ENCODE measurements around the gene MRPS22.
"Not testable (repeated sequence)": the region's sequence is repeated elsewhere in the genome, so short reads cannot be mapped to it uniquely, and the experiment has no call there.

The MRPS22 gene

DNA sequence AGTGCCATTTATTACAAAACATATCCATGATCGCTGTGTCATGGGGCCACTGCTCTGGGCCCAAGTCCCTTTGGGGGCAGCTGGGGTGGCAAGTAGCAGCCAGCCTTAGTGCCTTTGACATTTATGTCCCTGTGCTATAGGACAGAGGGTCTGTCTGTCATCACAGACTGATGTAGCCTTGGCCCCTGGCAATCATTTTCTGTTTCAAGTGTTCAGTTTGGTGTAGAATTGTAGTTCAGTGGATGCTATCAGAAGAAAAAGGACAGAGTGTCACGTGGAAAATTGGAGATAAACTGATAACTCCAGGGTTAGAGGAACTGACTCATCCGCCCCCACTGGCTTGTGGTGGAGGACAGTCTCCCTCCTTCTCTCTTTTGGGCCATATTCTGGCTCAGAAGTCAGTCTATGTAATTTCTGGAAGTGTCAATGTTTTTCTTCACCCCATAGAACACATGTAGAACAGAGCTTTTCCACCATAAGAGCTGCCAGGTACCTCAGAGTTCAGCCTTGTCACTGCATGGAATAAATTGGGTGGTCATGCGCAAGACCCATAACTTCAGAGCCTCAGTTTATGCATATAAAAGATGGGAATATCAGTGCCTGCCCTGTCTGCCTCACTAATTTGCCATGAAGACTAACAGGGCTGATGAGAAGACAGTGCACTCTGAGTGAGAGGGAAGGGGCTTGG is 4.5 kb upstream of the MRPS22 start:
- no peak for DNase-seq (ENCODE audit: low read depth)

DNA sequence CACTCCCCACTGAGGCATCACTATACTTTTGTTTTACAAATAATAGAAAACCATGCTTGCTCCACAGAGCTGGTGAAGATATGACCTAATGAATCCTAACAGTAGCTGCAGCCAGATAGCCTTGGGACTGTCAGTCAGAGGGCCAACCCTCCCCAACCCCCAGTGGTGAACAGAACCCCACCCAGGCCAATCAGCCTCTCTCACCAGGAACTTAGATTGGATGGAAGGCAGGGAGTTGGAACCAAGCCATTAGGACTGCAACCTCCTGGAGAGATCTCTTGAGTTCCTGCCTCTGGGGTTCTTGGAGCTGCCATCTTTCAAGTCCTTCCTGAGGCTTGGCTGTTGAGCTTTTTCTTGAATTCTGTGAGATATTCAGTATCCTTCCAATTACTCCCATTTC is 3.0 kb upstream of the MRPS22 start:
- no peak for DNase-seq (ENCODE audit: low read depth)

- no peak for DNase-seq (ENCODE audit: low read depth)
These were observed 1.8 kb upstream of the MRPS22 start for GRCh38 chr3:139342054-139342453.

DNA sequence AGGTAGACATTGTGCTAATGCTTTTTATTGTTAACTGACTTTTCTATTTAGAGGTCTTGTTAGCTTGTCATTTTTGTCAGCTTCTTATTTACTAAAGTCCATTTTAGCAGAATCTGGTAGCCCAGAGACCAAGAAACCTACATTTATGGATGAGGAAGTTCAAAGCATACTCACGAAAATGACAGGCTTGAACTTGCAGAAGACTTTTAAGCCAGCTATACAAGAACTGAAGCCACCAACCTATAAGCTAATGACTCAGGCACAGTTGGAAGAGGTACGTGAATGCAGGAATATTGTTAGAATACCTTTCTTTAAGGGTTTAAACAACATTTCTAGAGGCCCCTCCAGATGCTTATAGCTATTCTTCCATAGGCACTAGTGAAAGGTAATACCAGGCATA is 3.0 kb downstream of the MRPS22 start:
- no peak for DNase-seq (ENCODE audit: low read depth)

DNA sequence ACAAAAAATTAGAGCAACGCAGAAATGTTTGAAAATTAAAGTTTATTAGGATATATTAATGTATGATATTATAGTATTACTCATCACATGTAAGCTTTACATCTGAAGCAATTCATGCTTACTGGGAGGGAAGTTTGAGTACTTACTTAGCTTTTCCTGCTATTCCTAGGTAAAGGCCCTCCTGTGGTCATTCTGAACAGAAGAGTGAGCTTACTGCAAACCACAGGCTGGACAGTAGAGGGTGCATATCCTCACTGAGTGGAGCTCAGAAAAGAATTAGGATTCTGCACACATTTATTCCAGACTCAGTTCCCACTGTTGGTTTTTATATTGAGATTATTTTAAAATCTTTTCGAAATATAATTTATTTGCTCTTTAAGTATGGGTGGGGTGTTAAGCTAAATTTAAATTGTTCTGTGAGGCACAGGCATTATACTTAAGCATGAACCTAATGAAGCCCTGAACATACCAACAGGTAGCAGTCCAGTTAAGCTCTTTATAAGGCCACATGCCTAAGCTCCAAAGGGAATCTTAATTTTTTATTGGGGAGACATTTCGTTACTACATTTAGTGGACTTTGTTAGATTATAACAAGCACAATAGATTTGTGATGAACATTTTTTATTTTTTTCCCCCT is 10.2 kb downstream of the MRPS22 start:
- no peak for DNase-seq (ENCODE audit: low read depth)

GRCh38 chr3:139354661-139355060 is 10.8 kb downstream of the MRPS22 start:
- no peak for DNase-seq (ENCODE audit: low read depth)

DNA sequence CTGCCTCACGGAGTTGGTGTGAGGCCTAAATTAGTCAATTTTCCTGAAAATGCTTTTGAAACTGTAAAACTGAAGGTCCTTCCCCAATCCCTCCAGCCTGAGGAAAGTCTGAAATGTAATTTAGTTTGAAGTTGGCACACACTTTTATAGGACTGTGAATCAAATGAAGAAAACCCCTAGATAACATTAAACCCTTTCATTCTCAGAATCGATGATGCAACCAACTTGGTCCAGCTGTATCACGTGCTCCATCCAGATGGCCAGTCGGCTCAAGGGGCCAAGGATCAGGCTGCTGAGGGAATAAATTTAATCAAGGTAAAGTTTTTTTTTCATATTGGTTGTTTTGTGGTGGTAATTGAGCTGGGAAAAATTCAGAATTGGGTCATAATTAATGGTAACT is 11.7 kb downstream of the MRPS22 start:
- no peak for DNase-seq (ENCODE audit: low read depth)

- DNase-seq (ENCODE audit: low read depth), result no peak
These were observed 12.1 kb downstream of the MRPS22 start for GRCh38 chr3:139355891-139356290.

DNA sequence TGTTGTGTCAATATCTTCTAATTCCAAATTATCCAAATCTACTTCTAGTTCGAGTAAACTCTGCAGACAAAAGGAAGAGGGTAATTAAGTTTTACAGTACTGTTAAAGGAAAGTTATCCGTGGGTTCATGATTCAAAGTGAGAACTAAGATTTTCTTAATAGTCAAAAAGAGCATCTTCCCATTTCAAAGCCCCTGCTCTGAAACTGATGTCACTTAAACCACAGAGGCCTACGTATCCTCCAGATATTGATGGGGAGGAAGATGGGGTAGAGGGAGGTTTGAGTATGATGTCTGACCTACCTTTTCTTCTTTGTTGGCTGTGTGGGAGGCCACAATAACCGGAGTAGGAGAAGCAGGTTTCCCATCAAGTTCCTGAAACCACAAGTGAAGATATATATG is 14.1 kb downstream of the MRPS22 start:
- no peak for DNase-seq (ENCODE audit: low read depth)

GRCh38 chr3:139358841-139359562 is 15.2 kb downstream of the MRPS22 start:
- DNase-seq (ENCODE audit: low read depth), result no peak

DNA sequence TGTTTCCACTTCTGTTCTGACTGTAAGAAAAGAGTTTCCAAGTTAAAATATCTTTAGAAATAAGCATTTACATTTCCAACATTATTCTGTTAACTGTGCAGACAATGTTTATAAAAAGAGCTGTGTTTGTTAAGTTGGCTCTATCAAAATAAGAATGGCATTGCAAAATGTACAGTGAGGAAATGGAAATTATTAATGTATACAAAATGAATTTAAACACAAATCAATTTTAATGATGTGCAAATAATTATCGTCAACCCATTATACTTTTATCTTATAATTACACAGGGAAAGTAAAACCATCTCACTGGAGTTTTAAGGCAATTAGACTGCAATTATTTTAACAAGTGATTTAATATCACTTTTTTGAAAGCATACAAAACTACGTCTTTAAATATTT is 17.5 kb downstream of the MRPS22 start:
- no peak for DNase-seq (ENCODE audit: low read depth)

DNA sequence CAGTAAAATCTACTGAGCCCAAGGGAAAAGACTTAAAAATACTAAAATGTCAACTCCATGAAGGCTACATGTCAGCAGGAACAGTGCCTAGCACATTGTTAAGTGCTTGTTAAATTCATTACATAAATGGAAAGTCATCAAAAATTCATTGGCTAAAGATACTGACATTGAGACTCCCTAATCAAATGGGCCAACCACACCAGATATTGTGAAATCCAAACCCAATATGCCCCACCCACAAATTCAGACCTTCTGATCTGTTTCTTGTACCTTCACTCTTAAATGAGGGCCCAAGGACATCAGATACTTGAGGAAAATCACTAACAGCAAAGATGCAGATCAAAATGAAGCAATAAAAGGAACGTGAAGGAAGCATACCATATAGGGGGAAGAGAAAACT is 20.7 kb downstream of the MRPS22 start:
- no peak for DNase-seq (ENCODE audit: low read depth)

DNA sequence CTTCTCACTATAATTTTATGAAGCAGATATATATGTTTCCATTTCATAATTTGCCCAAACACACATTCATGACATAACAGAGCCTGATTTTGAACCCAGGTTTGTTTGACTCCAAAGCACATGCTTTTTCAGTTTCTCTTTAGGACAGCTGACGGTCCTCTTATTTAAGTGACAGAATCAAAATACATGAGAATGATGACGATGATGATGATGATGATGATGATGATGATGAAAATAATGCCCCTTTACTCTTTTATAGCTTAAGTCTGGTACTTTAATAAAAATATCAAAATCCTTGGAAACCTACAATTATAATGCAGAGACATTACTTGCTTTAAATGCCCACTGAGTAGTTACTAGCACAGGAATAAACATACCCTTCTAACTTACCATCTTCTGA is 30.3 kb downstream of the MRPS22 start:
- no peak for DNase-seq (ENCODE audit: low read depth)

DNA sequence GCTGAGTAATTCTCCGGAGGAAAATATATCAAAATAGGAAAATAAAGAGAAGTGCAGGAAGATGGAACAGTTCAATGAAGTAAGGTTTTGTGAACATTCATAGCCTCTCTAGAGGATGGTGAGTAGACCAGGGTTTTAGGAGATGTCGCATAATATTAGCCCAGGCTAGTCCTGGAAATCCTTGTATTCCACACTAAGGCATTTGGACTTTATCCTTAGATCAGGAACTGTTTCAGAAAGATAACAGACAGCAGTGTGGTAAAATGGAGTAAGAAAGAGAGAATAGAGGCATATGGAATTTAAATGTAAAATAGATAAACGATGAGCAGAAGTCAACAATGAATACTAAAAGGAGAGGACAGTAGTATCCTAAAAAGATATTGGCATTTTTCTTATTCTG is 33.6 kb downstream of the MRPS22 start:
- DNase-seq (ENCODE audit: low read depth), result no peak

DNA sequence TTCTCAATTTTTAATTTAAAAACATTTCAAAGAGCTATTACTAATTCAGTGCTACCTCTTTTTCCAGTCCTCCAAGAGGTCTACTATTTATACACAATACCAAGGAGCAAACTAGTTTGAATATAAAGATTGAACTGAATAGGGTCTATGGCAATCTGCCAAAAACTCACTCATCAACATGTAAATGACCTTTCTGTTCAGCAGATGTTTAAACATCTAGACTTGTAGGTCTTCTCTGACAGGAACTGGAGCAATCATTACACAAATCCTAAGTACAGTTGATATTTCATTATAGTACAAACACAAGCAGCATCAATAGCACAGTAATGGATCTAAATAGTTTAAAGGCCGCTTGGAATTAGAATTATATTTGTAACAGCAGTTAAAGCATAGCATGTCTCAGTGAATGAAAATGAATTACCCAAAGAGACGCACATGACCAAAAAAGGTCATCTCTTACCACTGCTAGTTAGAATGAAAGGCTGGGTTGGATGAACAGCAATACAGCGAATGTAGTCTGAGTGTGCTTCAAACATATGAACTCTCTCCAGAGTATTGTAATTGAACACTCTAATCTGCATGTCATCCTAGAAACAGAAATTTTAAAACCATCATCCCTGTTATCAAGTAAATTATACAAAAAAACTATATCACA is 34.9 kb downstream of the MRPS22 start:
- DNase-seq (ENCODE audit: low read depth), result no peak

GRCh38 chr3:139380575-139380974 is 36.8 kb downstream of the MRPS22 start:
- DNase-seq (ENCODE audit: low read depth), result no peak

DNA sequence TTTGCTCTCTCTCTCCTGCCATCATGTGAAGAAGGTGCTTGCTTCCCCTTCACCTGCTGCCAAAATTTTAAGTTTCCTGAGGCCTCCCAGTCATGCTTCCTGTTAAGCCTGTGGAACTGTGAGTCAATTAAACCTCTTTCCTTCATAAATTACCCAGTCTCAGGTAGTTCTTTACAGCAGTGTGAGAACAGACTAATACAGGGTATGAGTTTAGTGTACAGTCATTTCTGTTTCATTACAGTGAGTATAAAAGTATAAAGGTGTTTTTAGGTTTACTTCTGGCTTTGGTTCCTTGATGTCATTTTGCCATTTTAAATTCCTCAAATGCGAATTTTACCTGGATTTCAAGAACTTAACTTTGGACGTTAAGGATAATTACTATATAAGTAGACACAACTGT is 38.5 kb downstream of the MRPS22 start:
- DNase-seq (ENCODE audit: low read depth), result not testable (repeated sequence)

DNA sequence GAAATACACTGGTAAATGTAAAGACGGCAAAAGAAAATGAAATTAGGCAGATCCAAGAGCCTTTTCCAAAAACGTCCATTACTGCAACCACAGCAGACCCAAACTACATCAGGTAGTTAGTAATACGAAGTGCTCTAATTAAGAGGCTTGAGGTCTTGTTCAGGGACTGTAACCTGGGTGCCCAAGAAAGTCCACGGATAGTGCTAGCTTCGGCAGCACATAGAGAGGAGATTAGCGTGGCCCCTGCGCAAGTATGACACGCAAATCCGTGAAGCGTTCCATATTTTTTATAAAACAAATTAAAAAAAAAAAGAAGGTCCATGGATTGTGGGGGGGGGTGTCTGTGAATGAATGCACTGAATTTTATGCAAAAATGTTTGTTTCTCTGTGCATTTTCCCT is 44.3 kb downstream of the MRPS22 start:
- no peak for DNase-seq (ENCODE audit: low read depth)

- DNase-seq (ENCODE audit: low read depth), result no peak
These were observed 45.2 kb downstream of the MRPS22 start for GRCh38 chr3:139388821-139389551.

DNA sequence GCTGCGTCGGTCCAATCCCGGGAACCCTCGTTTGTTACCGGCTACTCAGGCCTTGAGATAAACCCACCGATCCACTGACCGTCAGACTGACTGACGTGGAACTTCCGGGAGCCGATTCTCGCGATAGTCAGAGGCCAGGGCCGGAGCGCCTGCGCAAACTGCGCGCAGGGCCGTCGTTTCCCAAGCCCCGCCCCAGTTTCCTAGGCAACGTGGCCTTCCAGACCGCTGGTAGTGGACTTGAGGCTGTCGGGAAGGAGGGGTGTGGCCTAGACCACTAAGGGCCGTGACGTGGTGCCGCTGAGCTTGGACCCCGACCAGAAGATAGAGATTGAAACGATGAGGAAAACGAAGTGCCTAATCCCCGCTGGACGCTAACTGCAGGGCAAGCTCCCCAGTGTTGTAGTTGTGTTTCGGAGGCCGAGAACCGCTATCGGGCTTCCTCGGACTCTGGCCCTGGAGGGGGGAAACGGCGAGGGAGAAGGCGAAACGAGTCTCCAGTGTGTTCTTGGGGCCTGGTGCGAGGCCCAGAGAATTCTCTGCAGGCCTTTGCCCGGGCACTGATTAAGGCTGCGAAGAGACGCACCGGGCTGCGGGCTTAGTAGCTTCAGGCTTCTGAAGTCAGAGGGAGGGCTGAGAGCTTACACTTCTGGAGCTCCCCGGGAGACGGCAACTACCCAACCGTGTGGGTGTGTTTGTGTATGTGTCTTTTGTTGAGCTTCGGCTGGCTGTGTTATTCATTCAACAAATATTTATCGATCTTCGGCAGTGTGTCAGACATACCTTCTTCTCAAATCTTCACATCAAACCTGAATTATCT is 45.9 kb downstream of the MRPS22 start, which contains the start of gene COPB2:
Gene COPB2 (minus strand): TSS at position 96 of the 817 bp plus-strand sequence. CDS start 97 bp downstream, outside the sequence.
- peak; percentile 94 for DNase-seq (ENCODE audit: low read depth)

GRCh38 chr3:139394116-139394515 is 50.3 kb downstream of the MRPS22 start:
- DNase-seq (ENCODE audit: low read depth), result no peak
